ENCODE results near the gene AGO3. TPM values are rescaled to one million over a fixed set of nuclear protein-coding genes. Genes with fewer than 3 reads are reported as not detected.
"Not testable (repeated sequence)": the region's sequence is repeated elsewhere in the genome, so short reads cannot be mapped to it uniquely, and the experiment has no call there.

Gene AGO3
- polyA plus RNA-seq, 2 of the 4 experiments (the other 2 are of a cell fraction): 3.8 to 14.7 TPM

DNA sequence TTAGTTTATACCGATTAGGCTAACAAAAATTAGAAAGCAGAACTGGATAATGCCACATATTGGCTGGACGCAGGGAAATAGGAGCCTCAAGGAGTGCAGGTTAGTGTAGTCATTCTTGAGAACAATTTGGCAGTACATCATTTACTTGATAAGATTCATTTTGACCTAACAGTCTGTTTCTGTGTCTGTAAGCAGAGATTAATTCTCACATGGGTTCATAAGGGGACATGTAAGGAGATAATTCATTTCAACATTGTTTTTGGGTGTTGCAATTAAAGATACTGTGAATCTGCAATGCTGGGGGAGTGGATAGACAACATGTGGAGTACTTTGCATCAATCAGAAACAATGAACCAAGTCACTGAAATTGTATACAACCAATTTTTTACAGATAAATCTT is 32.0 kb downstream of the AGO3 start:
- ChIA-PET CTCF (no interaction called here), POLR2A (no interaction called here)
- H3K4me3 ChIP-seq: no peak overlapping the region
- WGBS (ENCODE audit: missing lambda C conversion rate): 99% methylated on average over 2 of the region's 2 CpGs
- H3K27ac ChIP-seq: no peak overlapping the region
- no peak for FAIRE-seq
- no peak for ATAC-seq
- H3K4me1 ChIP-seq: no peaks in the 10 kb centered on the region
- no peak overlapping the region for H3K4me2 ChIP-seq
- H3K9me3 ChIP-seq: no peaks in the 10 kb centered on the region
- no peak for TF ChIP-seq HOXB13 (CRISPR knock-in tag; IDR thresholded peaks at IDR 0.05; ENCODE audit: low read depth)
- no peak for TF ChIP-seq TP53 (CRISPR knock-in tag; IDR thresholded peaks at IDR 0.05)
- no peak for TF ChIP-seq FOXS1 (CRISPR knock-in tag; IDR thresholded peaks at IDR 0.05)
- TF ChIP-seq, protein P1, sequence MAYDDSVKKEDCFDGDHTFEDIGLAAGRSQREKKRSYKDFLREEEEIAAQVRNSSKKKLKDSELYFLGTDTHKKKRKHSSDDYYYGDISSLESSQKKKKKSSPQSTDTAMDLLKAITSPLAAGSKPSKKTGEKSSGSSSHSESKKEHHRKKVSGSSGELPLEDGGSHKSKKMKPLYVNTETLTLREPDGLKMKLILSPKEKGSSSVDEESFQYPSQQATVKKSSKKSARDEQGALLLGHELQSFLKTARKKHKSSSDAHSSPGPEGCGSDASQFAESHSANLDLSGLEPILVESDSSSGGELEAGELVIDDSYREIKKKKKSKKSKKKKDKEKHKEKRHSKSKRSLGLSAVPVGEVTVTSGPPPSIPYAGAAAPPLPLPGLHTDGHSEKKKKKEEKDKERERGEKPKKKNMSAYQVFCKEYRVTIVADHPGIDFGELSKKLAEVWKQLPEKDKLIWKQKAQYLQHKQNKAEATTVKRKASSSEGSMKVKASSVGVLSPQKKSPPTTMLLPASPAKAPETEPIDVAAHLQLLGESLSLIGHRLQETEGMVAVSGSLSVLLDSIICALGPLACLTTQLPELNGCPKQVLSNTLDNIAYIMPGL (CRISPR knock-in tag; IDR thresholded peaks at IDR 0.05; ENCODE audit: borderline replicate concordance): no peak
- no peak for TF ChIP-seq RCOR1 (IDR thresholded peaks at IDR 0.05; ENCODE audit: low read depth, low read length)
- TF ChIP-seq MYC (IDR thresholded peaks at IDR 0.05; ENCODE audit: borderline replicate concordance, low read length): no peak
- no peak for TF ChIP-seq ESRRA (IDR thresholded peaks at IDR 0.05; ENCODE audit: borderline replicate concordance, low read length)
- DNase-seq (ENCODE audit: low read depth in 1 of 2, low spot score in 1 of 2): no peak

DNA sequence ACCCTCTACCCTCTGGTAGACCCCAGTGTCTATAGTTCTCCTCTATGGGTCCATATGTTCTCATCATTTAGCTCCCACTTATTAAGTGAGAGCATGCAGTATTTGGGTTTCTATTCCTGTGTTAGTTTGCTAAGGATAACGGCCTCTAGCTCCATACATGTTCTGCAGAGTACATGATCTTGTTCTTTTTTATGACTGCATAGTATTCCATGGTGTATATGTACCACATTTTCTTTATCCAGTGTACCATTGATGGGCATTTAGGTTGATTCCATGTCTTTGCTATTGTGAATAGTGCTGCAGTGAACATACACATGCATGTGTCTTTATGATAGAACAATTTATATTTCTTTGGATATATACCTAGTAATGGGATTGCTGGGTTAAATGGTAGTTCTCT is 33.4 kb downstream of the AGO3 start:
- H3K4me3 ChIP-seq; H3K4me2 ChIP-seq; POLR2A ChIA-PET; ATAC-seq; H3K4me1 ChIP-seq; H3K9me3 ChIP-seq; CTCF ChIA-PET; DNase-seq (ENCODE audit: low read depth in 1 of 2, low spot score in 1 of 2); FAIRE-seq; H3K27ac ChIP-seq: not testable (repeated sequence)
- WGBS (ENCODE audit: missing lambda C conversion rate): 83% methylated on average over 1 of the region's 1 CpG

- 100% methylated on average over 1 of the region's 1 CpG for WGBS (ENCODE audit: missing lambda C conversion rate)
- DNase-seq (ENCODE audit: low read depth in 1 of 2, low spot score in 1 of 2): no peak
- Histone ChIP-seq H3K4me3 (no peak overlapping the region), H3K4me1 (no peaks in the 10 kb centered on the region), H3K4me2 (no peak overlapping the region), H3K27ac (no peak overlapping the region), H3K9me3 (no peaks in the 10 kb centered on the region)
- ChIA-PET CTCF (no interaction called here), POLR2A (no interaction called here)
- FAIRE-seq: no peak
- no peak for ATAC-seq
- no peak for TF ChIP-seq NFE2L2 (conservative IDR thresholded peaks at IDR 0.05; ENCODE audit: low read length)
- no peak for TF ChIP-seq JUNB (IDR thresholded peaks at IDR 0.05)
- no peak for TF ChIP-seq NR3C1 (IDR thresholded peaks at IDR 0.05)
- TF ChIP-seq HDAC2 (IDR thresholded peaks at IDR 0.05): no peak
- TF ChIP-seq EHMT2 (IDR thresholded peaks at IDR 0.05; ENCODE audit: low read depth): no peak
- no peak for TF ChIP-seq RFX5 (IDR thresholded peaks at IDR 0.05)
- TF ChIP-seq RAD21 (conservative IDR thresholded peaks at IDR 0.05 in 1 of 2, IDR thresholded peaks at IDR 0.05 in 1 of 2): no peak
These were observed 37.5 kb downstream of the AGO3 start for GRCh38 chr1:35968396-35968795.

GRCh38 chr1:35971601-35972000 is 40.7 kb downstream of the AGO3 start:
- H3K4me3 ChIP-seq: no peak overlapping the region
- H3K9me3 ChIP-seq: no peaks in the 10 kb centered on the region
- WGBS (ENCODE audit: missing lambda C conversion rate): 85% methylated on average over 2 of the region's 2 CpGs
- TF ChIP-seq USF2 (IDR thresholded peaks at IDR 0.05) (no peak), BCL3 (IDR thresholded peaks at IDR 0.05) (no peak), FOSB (CRISPR knock-in tag; IDR thresholded peaks at IDR 0.05) (no peak), MAZ (IDR thresholded peaks at IDR 0.05; ENCODE audit: borderline replicate concordance, low read depth, low read length) (no peak), FOSL2 (IDR thresholded peaks at IDR 0.05) (no peak), FOSL2 (CRISPR knock-in tag; IDR thresholded peaks at IDR 0.05) (no peak), KDM1A (IDR thresholded peaks at IDR 0.05; ENCODE audit: low read depth) (no peak), RNF2 (IDR thresholded peaks at IDR 0.05; ENCODE audit: borderline replicate concordance, low read depth) (no peak), NR3C1 (IDR thresholded peaks at IDR 0.05) (no peak), HOXB13 (CRISPR knock-in tag; IDR thresholded peaks at IDR 0.05; ENCODE audit: low read depth) (no peak), CBX2 (IDR thresholded peaks at IDR 0.05; ENCODE audit: borderline replicate concordance, low read depth) (no peak)
- TF ChIP-seq, protein P2, sequence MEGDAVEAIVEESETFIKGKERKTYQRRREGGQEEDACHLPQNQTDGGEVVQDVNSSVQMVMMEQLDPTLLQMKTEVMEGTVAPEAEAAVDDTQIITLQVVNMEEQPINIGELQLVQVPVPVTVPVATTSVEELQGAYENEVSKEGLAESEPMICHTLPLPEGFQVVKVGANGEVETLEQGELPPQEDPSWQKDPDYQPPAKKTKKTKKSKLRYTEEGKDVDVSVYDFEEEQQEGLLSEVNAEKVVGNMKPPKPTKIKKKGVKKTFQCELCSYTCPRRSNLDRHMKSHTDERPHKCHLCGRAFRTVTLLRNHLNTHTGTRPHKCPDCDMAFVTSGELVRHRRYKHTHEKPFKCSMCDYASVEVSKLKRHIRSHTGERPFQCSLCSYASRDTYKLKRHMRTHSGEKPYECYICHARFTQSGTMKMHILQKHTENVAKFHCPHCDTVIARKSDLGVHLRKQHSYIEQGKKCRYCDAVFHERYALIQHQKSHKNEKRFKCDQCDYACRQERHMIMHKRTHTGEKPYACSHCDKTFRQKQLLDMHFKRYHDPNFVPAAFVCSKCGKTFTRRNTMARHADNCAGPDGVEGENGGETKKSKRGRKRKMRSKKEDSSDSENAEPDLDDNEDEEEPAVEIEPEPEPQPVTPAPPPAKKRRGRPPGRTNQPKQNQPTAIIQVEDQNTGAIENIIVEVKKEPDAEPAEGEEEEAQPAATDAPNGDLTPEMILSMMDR (IDR thresholded peaks at IDR 0.05): no peak
- TF ChIP-seq, protein P3, sequence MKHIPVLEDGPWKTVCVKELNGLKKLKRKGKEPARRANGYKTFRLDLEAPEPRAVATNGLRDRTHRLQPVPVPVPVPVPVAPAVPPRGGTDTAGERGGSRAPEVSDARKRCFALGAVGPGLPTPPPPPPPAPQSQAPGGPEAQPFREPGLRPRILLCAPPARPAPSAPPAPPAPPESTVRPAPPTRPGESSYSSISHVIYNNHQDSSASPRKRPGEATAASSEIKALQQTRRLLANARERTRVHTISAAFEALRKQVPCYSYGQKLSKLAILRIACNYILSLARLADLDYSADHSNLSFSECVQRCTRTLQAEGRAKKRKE (CRISPR knock-in tag; IDR thresholded peaks at IDR 0.05; ENCODE audit: low read depth): no peak
- FAIRE-seq: no peak
- DNase-seq (ENCODE audit: low read depth in 1 of 2, low spot score in 1 of 2): no peak
- ChIA-PET POLR2A (no interaction called here), CTCF (interaction anchor here (0.7 kb wide), 1 partner anchor 1848 kb away, joined by 4 read pairs; no protein-coding TSS in a partner anchor)
- ATAC-seq: no peak
- no peak overlapping the region for H3K4me2 ChIP-seq
- no peak overlapping the region for H3K27ac ChIP-seq
- no peaks in the 10 kb centered on the region for H3K4me1 ChIP-seq
